GM15510 (cell line): ENCODE measurements around the gene IL17A.

ENCODE experiments used
- POLR2A ChIP-seq: IDR thresholded peaks from 3 replicates; pipeline ENCODE4 v1.6.1; 2011; ENCODE audit warnings: borderline replicate concordance; ENCODE audit not compliant: insufficient read length; ENCODE audit errors: extremely low read depth

The IL17A gene

GRCh38 chr6:52155791-52156576 lies 30.2 kb upstream of the IL17A start:
- no peak for TF ChIP-seq POLR2A

GRCh38 chr6:52157301-52157941 lies 28.8 kb upstream of the IL17A start:
- no peak for TF ChIP-seq POLR2A

- TF ChIP-seq POLR2A: no peak
Observed at GRCh38 chr6:52160472-52161104, 25.6 kb upstream of the IL17A start.

- no peak for TF ChIP-seq POLR2A
Observed at GRCh38 chr6:52161689-52162438, 24.3 kb upstream of the IL17A start.

GRCh38 chr6:52162940-52163908 lies 23.0 kb upstream of the IL17A start:
- TF ChIP-seq POLR2A: no peak

- no peak for TF ChIP-seq POLR2A
Observed at GRCh38 chr6:52164319-52165094, 21.7 kb upstream of the IL17A start.

GRCh38 chr6:52167267-52167666 lies 18.9 kb upstream of the IL17A start:
- no peak for TF ChIP-seq POLR2A

GRCh38 chr6:52174118-52174517 lies 12.1 kb upstream of the IL17A start:
- TF ChIP-seq POLR2A: no peak

GRCh38 chr6:52176550-52176949 lies 9.6 kb upstream of the IL17A start:
- TF ChIP-seq POLR2A: no peak

- TF ChIP-seq POLR2A: no peak
Observed at GRCh38 chr6:52177961-52178360, 8.2 kb upstream of the IL17A start.

GRCh38 chr6:52180787-52181558 lies 5.2 kb upstream of the IL17A start:
- no peak for TF ChIP-seq POLR2A

- no peak for TF ChIP-seq POLR2A
Observed at GRCh38 chr6:52183131-52183713, 3.0 kb upstream of the IL17A start.

GRCh38 chr6:52186480-52186879 lies 305 bp downstream of the IL17A start:
- no peak for TF ChIP-seq POLR2A

GRCh38 chr6:52187098-52187497 lies 923 bp downstream of the IL17A start:
- TF ChIP-seq POLR2A: no peak
